Lung (tissue), 12 donors: ENCODE data around the gene MYCN. TPM values are rescaled to one million over a fixed set of nuclear protein-coding genes. Genes with fewer than 3 reads are reported as not detected.

Source experiments
- ATAC-seq: fragments of 200-7000 bp; cut with Tn5 transposase; one replicate; pipeline ENCODE4 v1.9.1; 2020; ENCODE audit warnings: moderate number of reproducible peaks; ENCODE audit not compliant: insufficient read depth, low FRiP score
- DNase-seq, 3 donors: peaks; one replicate each; pipeline ENCODE4 v3.0.0-alpha.2; 2013 to 2017
- H3K27ac ChIP-seq, 2 donors: one replicate each; pipeline ENCODE4 v1.5.1; 2013; ENCODE audit warnings: mild to moderate bottlenecking in 2 of 2, moderate library complexity in 2 of 2, control low read depth in 1 of 2, inconsistent platforms in 1 of 2, low read depth in 1 of 2, low read length in 1 of 2
- H3K27me3 ChIP-seq, 3 donors: one replicate each; pipeline ENCODE4 v1.5.1; 2013; ENCODE audit warnings: low read length in 2 of 3; ENCODE audit not compliant: control insufficient read depth in 3 of 3, insufficient read depth in 3 of 3
- H3K36me3 ChIP-seq, 4 donors: one replicate each; pipeline ENCODE4 v1.5.1; 2013; ENCODE audit warnings: low read length in 4 of 4, mild to moderate bottlenecking in 1 of 4, moderate library complexity in 1 of 4; ENCODE audit not compliant: control insufficient read depth in 4 of 4, insufficient read depth in 4 of 4
- H3K4me1 ChIP-seq, 5 donors: one replicate each; pipeline ENCODE4 v1.5.1; 2013; ENCODE audit warnings: low read length in 5 of 5, mild to moderate bottlenecking in 2 of 5, moderate library complexity in 1 of 5; ENCODE audit not compliant: control insufficient read depth in 5 of 5, insufficient read depth in 5 of 5
- H3K4me3 ChIP-seq: one replicate; pipeline ENCODE4 v1.5.1; 2013; ENCODE audit warnings: mild to moderate bottlenecking, control low read depth, moderate library complexity
- H3K9ac ChIP-seq, 2 donors: one replicate each; pipeline ENCODE4 v1.5.1; 2013; ENCODE audit warnings: low read length in 2 of 2, control low read depth in 1 of 2; ENCODE audit not compliant: insufficient read depth in 1 of 2
- H3K9me3 ChIP-seq, 4 donors: one replicate each; pipeline ENCODE4 v1.5.1; 2013; ENCODE audit warnings: low read length in 3 of 4, mild to moderate bottlenecking in 1 of 4, moderate library complexity in 1 of 4; ENCODE audit not compliant: control insufficient read depth in 4 of 4, insufficient read depth in 3 of 4
- WGBS, 2 donors: extraction: QIAGEN DNeasy Blood & Tissue Kit; methylation state at CpG; one replicate each; pipeline ENCODE4 v1.1.7; 2013; 5-methylcytosine and 5-hydroxymethylcytosine counted together
- polyA plus RNA-seq, 2 donors: library from polyadenylated mRNA; stranded (reverse); fragments of 200-250 nt; gene quantifications; one replicate each; pipeline ENCODE4 v1.2.1, GENCODE V29; 2013
- total RNA-seq, 2 donors: library from RNA; depleted of rRNA in 1 of 2; stranded (reverse); fragments of >200 nt in 1 of 2; gene quantifications; one replicate each; pipeline ENCODE4 v1.2.1, GENCODE V29; 2014 to 2021
- TF ChIP-seq, protein P1 (sequence below): IDR thresholded peaks from 2 replicates; pipeline ENCODE4 v1.5.1; 2012; ENCODE audit warnings: mild to moderate bottlenecking; ENCODE audit errors: control extremely low read depth, extremely low read depth
- donor health status: control.
- donor health status: control.
- donor health status: Bipolar disorder and iron deficiency.
- donor health status: healthy.
- donor health status: DM: yes; HTN: yes; CAD: no.

The MYCN gene
- total and polyA plus RNA-seq, 4 donors: 0.16 to 5.2 (median 0.36) TPM

GRCh38 chr2:15895615-15896469 is 44.5 kb upstream of the MYCN start:
- Histone ChIP-seq H3K27me3 (no peaks in the 10 kb centered on the region), H3K27ac (no peak overlapping the region), H3K36me3 (no peaks in the 10 kb centered on the region), H3K4me3 (no peak overlapping the region), H3K9me3 (peaks cover 0 to 7% (median under 1%) of the 10 kb centered on the region in 4 donors), H3K9ac (no peak overlapping the region), H3K4me1 (peaks cover 0 to 15% (median 0%) of the 10 kb centered on the region in 5 donors)
- WGBS, 2 donors: 86 to 92% methylated on average over 7 of the region's 7 CpGs
- ATAC-seq: no peak
- no peak for DNase-seq
- TF ChIP-seq, protein P1, sequence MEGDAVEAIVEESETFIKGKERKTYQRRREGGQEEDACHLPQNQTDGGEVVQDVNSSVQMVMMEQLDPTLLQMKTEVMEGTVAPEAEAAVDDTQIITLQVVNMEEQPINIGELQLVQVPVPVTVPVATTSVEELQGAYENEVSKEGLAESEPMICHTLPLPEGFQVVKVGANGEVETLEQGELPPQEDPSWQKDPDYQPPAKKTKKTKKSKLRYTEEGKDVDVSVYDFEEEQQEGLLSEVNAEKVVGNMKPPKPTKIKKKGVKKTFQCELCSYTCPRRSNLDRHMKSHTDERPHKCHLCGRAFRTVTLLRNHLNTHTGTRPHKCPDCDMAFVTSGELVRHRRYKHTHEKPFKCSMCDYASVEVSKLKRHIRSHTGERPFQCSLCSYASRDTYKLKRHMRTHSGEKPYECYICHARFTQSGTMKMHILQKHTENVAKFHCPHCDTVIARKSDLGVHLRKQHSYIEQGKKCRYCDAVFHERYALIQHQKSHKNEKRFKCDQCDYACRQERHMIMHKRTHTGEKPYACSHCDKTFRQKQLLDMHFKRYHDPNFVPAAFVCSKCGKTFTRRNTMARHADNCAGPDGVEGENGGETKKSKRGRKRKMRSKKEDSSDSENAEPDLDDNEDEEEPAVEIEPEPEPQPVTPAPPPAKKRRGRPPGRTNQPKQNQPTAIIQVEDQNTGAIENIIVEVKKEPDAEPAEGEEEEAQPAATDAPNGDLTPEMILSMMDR: no peak

DNA sequence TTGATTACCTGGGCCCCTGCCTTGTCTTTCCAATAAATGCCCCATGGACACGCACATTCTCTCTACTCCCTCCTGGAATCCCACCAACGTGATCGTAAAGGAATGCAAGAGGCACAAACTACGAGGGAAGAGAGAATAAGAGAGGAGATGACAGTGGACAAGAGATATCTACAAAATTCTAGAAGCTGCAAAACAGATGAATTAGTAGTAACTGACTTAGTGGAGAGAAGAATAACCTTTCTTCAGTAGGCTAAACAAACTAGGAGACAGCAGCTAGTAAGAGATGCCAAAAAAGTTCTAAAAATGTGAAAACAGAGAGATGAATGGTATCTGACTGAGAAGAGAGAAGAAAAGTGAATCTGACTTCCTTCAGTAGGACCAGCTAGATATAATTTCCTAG is 43.5 kb upstream of the MYCN start:
- Histone ChIP-seq H3K36me3 (no peaks in the 10 kb centered on the region), H3K9ac (no peak overlapping the region), H3K4me1 (peaks cover 0 to 7% (median 0%) of the 10 kb centered on the region in 5 donors), H3K9me3 (peaks cover 0 to 7% (median 3%) of the 10 kb centered on the region in 4 donors), H3K27ac (no peak overlapping the region), H3K4me3 (no peak overlapping the region), H3K27me3 (no peaks in the 10 kb centered on the region)
- DNase-seq (no peak), ATAC-seq (no peak)
- WGBS, 2 donors: 95 to 96% methylated on average over 4 of the region's 4 CpGs
- TF ChIP-seq, protein P1: no peak

- no peaks in the 10 kb centered on the region for H3K27me3 ChIP-seq
- WGBS, 2 donors: 95 to 97% methylated on average over 4 of the region's 4 CpGs
- DNase-seq: no peak
Observed at GRCh38 chr2:15897431-15898098, 42.8 kb upstream of the MYCN start.

More at GRCh38 chr2:15897431-15898098, 42.8 kb upstream of the MYCN start:
- Histone ChIP-seq H3K9ac (no peak overlapping the region), H3K27ac (no peak overlapping the region), H3K4me1 (peaks cover 0 to 1% (median 0%) of the 10 kb centered on the region in 5 donors), H3K9me3 (peaks cover 0 to 7% (median 3%) of the 10 kb centered on the region in 4 donors), H3K4me3 (no peak overlapping the region), H3K36me3 (no peaks in the 10 kb centered on the region)
- TF ChIP-seq, protein P1: no peak
- ATAC-seq: no peak
